HCT116 (cell line): ENCODE data around the gene FTL. TPM values are rescaled to one million over a fixed set of nuclear protein-coding genes. Genes with fewer than 3 reads are reported as not detected.
A peak's percentile ranks its signal among the peaks of the same experiment; 100 is the strongest.

Experiments
- ATAC-seq: fragments of 200-7000 bp; cut with Tn5 transposase; 2 replicates; pipeline ENCODE4 v1.9.1; 2020; ENCODE audit warnings: mild to moderate bottlenecking, moderate library complexity
- BruUV-seq: library from RNA; stranded (reverse); fragments of 400-500 nt; replicated peaks from 2 replicates; lab custom pipeline; 2021; lab: Mats Ljungman, UMichigan
- CTCF ChIA-PET: fragments of 300-600 bp; sonication (Branson Sonifier 250); formaldehyde crosslinking; loops from one replicate; lab custom pipeline; 2021; ENCODE audit warnings: antibody characterized with exemption; lab: Charles Lee
- POLR2A ChIA-PET: fragments of 300-600, 350-600 bp; sonication (Branson Sonifier 250); formaldehyde crosslinking; loops from one replicate; lab custom pipeline; 2021; ENCODE audit warnings: antibody characterized with exemption; lab: Charles Lee
- RAD21 ChIA-PET, 2 experiments: fragments of 300-600 bp; sonication (Branson Sonifier 250); formaldehyde crosslinking; loops; one replicate each; lab custom pipeline; 2023; ENCODE audit warnings: low total read pairs in 2 of 2; ENCODE audit not compliant: uncharacterized antibody in 2 of 2, unreplicated experiment in 2 of 2, low non-redundant PET in 1 of 2; lab: Charles Lee
- DNase-seq: peaks from one replicate; pipeline ENCODE4 v3.0.0-alpha.2; 2010; ENCODE audit warnings: low read depth, low spot score
- H2AFZ ChIP-seq: fragments of 200-600 bp; shearing (Covaris generic), sonication (generic); 2 replicates; pipeline ENCODE4 v1.6.1; 2017; ENCODE audit warnings: low read depth, mixed run types, mixed read lengths, antibody characterized with exemption, low read length; ENCODE audit not compliant: poor library complexity, severe bottlenecking
- H3K27ac ChIP-seq: 2 replicates; pipeline ENCODE4 v1.5.1; 2012; ENCODE audit warnings: low read depth, low read length
- H3K27me3 ChIP-seq: fragments of 200-600 bp; sonication (generic); 2 replicates; pipeline ENCODE4 v1.6.1; 2016; ENCODE audit warnings: mixed run types, low read length, mixed read lengths; ENCODE audit not compliant: insufficient read depth
- H3K36me3 ChIP-seq, 2 experiments: fragments of 200-500 bp in 1 of 2; fragments of 200-600 bp in 1 of 2; sonication (Bioruptor generic) in 1 of 2; sonication (generic) in 1 of 2; 2 replicates each; pipeline versions ENCODE4 v1.5.1 to v1.6.1; 2014 to 2016; ENCODE audit warnings: low read length in 2 of 2, inconsistent platforms in 1 of 2, mixed read lengths in 1 of 2, mixed run types in 1 of 2; ENCODE audit not compliant: insufficient read depth in 2 of 2, control insufficient read depth in 1 of 2
- H3K4me1 ChIP-seq, 2 experiments: fragments of 200-600 bp in 1 of 2; sonication (generic) in 1 of 2; 2 replicates each; pipeline versions ENCODE4 v1.5.1 to v1.6.1; 2012 to 2017; ENCODE audit warnings: low read length in 2 of 2, inconsistent platforms in 1 of 2, mild to moderate bottlenecking in 1 of 2, mixed read lengths in 1 of 2, mixed run types in 1 of 2, moderate library complexity in 1 of 2; ENCODE audit not compliant: insufficient read depth in 2 of 2, control insufficient read depth in 1 of 2
- H3K4me2 ChIP-seq: fragments of 200-600 bp; sonication (generic); 2 replicates; pipeline ENCODE4 v1.6.1; 2017; ENCODE audit warnings: mixed run types, low read length, mixed read lengths
- H3K4me3 ChIP-seq, 2 experiments: fragments of 200-600 bp in 1 of 2; sonication (generic) in 1 of 2; replicated peaks in 1 of 2; 2 replicates each; pipeline ENCODE4 v1.5.1; 2011 to 2016; ENCODE audit warnings: low read length in 2 of 2, control low read depth in 1 of 2, low read depth in 1 of 2, mild to moderate bottlenecking in 1 of 2, mixed read lengths in 1 of 2, mixed run types in 1 of 2
- H3K79me2 ChIP-seq: fragments of 200-600 bp; sonication (generic); 2 replicates; pipeline ENCODE4 v1.6.1; 2017; ENCODE audit warnings: mild to moderate bottlenecking, mixed run types, low read length, moderate library complexity, mixed read lengths; ENCODE audit not compliant: insufficient read depth
- H3K9ac ChIP-seq: fragments of 200-600 bp; sonication (generic); 2 replicates; pipeline ENCODE4 v1.6.1; 2016; ENCODE audit warnings: low read length, mixed read lengths
- H3K9me2 ChIP-seq: fragments of 200-600 bp; sonication (generic), shearing (Covaris generic); 2 replicates; pipeline ENCODE4 v1.6.1; 2017; ENCODE audit warnings: mixed run types, mild to moderate bottlenecking, moderate library complexity; ENCODE audit not compliant: insufficient read depth
- H3K9me3 ChIP-seq, 2 experiments: fragments of 200-500 bp in 1 of 2; fragments of 200-600 bp in 1 of 2; sonication (Bioruptor generic) in 1 of 2; sonication (generic) in 1 of 2; 2 replicates each; pipeline ENCODE4 v1.6.1; 2014 to 2017; ENCODE audit warnings: low read length in 2 of 2, mixed read lengths in 2 of 2, inconsistent platforms in 1 of 2, low read depth in 1 of 2, mild to moderate bottlenecking in 1 of 2, mixed run types in 1 of 2, moderate library complexity in 1 of 2; ENCODE audit not compliant: control insufficient read depth in 1 of 2, insufficient read depth in 1 of 2
- H4K20me1 ChIP-seq: fragments of 200-600 bp; sonication (generic), shearing (Covaris generic); 2 replicates; pipeline ENCODE4 v1.6.1; 2017; ENCODE audit warnings: mixed run types, mild to moderate bottlenecking, moderate library complexity; ENCODE audit not compliant: insufficient read depth
- CEBPB ChIP-seq: IDR thresholded peaks from 2 replicates; pipeline ENCODE4 v1.6.1; 2012; ENCODE audit warnings: low read depth
- CTCF ChIP-seq, 3 experiments: fragments of 200-600 bp in 1 of 3; sonication (generic) in 1 of 3; IDR thresholded peaks in 2 of 3; conservative IDR thresholded peaks in 1 of 3; 2 replicates each; pipeline ENCODE4 v1.5.1; 2012 to 2017; ENCODE audit warnings: low read depth in 2 of 3, low read length in 2 of 3, antibody characterized with exemption in 1 of 3, borderline replicate concordance in 1 of 3, control low read depth in 1 of 3, mild to moderate bottlenecking in 1 of 3, mixed read lengths in 1 of 3, mixed run types in 1 of 3, moderate library complexity in 1 of 3; ENCODE audit not compliant: insufficient read depth in 1 of 3
- EGR1 ChIP-seq: IDR thresholded peaks from 2 replicates; pipeline ENCODE4 v1.6.1; 2012; ENCODE audit warnings: low read depth
- ELF1 ChIP-seq: IDR thresholded peaks from 2 replicates; pipeline ENCODE4 v1.6.1; 2012; ENCODE audit warnings: low read depth, borderline replicate concordance
- EZH2 ChIP-seq: fragments of 200-600 bp; sonication (generic); IDR thresholded peaks from 2 replicates; pipeline ENCODE4 v1.6.1; 2017; ENCODE audit warnings: antibody characterized with exemption, mixed run types
- REST ChIP-seq: IDR thresholded peaks from 2 replicates; pipeline ENCODE4 v1.6.1; 2012; ENCODE audit warnings: low read depth
- SRF ChIP-seq: IDR thresholded peaks from 2 replicates; pipeline ENCODE4 v1.6.1; 2012; ENCODE audit warnings: low read depth
- TCF7L2 ChIP-seq: IDR thresholded peaks from 2 replicates; pipeline ENCODE4 v1.7.0; 2011; ENCODE audit warnings: borderline replicate concordance, inconsistent platforms; ENCODE audit not compliant: insufficient read depth, insufficient read length; ENCODE audit errors: extremely low read depth
- YY1 ChIP-seq: IDR thresholded peaks from 2 replicates; pipeline ENCODE4 v1.6.1; 2011; ENCODE audit warnings: low read length, low read depth, moderate library complexity, mild to moderate bottlenecking; ENCODE audit not compliant: insufficient replicate concordance; ENCODE audit errors: extremely low read depth
- ZFX ChIP-seq: fragments of 450-650 bp; IDR thresholded peaks from 2 replicates; pipeline ENCODE4 v1.6.1; 2017
- ZNF274 ChIP-seq: fragments of 200-500 bp; sonication (Bioruptor generic); IDR thresholded peaks from 2 replicates; pipeline ENCODE4 v1.6.1; 2014; ENCODE audit warnings: mild to moderate bottlenecking, low read depth, low read length, inconsistent platforms
- intact Hi-C: fragments of 100-400 bp; cut with micrococcal nuclease; formaldehyde crosslinking; loops from 2 replicates; pipeline ENCODE4 v1.10.0; 2022
- total RNA-seq: library from RNA; stranded (reverse); gene quantifications from one replicate; pipeline ENCODE4 v1.2.1, GENCODE V29; 2021; ENCODE audit not compliant: unreplicated experiment

The FTL gene
- total RNA-seq, 1 experiment from 2014 or later, result 1,885 TPM

- no peak for TF ChIP-seq REST
- no peak for TF ChIP-seq YY1
- no peak for TF ChIP-seq CEBPB
Measured at GRCh38 chr19:48933382-48933932, 31.7 kb upstream of the FTL start, which contains the start of gene DHDH (continued).

GRCh38 chr19:48934837-48935236 lies 30.3 kb upstream of the FTL start:
- no peak for ATAC-seq

More at GRCh38 chr19:48934837-48935236, 30.3 kb upstream of the FTL start:
- CTCF ChIA-PET, result no interaction called here
- no peak overlapping the region for H3K9ac ChIP-seq
- no peak overlapping the region for H3K4me3 ChIP-seq
- no peaks in the 10 kb centered on the region for H4K20me1 ChIP-seq
- H3K27ac ChIP-seq, result no peak overlapping the region
- no peak for TF ChIP-seq SRF
- TF ChIP-seq YY1, result no peak
- TF ChIP-seq CTCF (IDR thresholded peaks at IDR 0.05 in 2 of 3, conservative IDR thresholded peaks at IDR 0.05 in 1 of 3; ENCODE audit: borderline replicate concordance in 1 of 3, insufficient read depth in 1 of 3, low read depth in 2 of 3, low read length in 2 of 3), result no peak
- TF ChIP-seq TCF7L2, result no peak
- no peak for TF ChIP-seq EGR1
- no peak for TF ChIP-seq EZH2
- TF ChIP-seq ZFX, result no peak
- TF ChIP-seq ZNF274, result no peak
- TF ChIP-seq ELF1, result no peak
- TF ChIP-seq, all 23 proteins: peak for 0
- BruUV-seq, result no TSS peak
- H3K27me3 ChIP-seq, result no peaks in the 10 kb centered on the region
- H3K79me2 ChIP-seq, result no peaks in the 10 kb centered on the region
- ChIA-PET POLR2A (no interaction called here), RAD21 (no interaction called here)
- intact Hi-C loops, result no loop called here
- peaks cover 0 to 4% of the 10 kb centered on the region in 2 experiments; a peak in 1 of 4 replicates for H3K36me3 ChIP-seq
- H3K9me3 ChIP-seq, result no peaks in the 10 kb centered on the region
- DNase-seq, result no peak
- H3K9me2 ChIP-seq, result no peaks in the 10 kb centered on the region
- peak overlapping the region; percentile 99; the same call in 1 of the 2 replicates for H3K4me2 ChIP-seq
- H3K4me1 ChIP-seq, result peaks cover 12 to 17% of the 10 kb centered on the region in 2 experiments
- H2AFZ ChIP-seq, result no peak overlapping the region
